Measurements from ENCODE around the gene SYT8. TPM values are rescaled to one million over a fixed set of nuclear protein-coding genes. Genes with fewer than 3 reads are reported as not detected.
A peak's percentile ranks its signal among the peaks of the same experiment; 100 is the strongest.

The SYT8 gene
- polyA plus RNA-seq, 1 of the 3 experiments (the other 2 are of a cell fraction), result not detected

DNA sequence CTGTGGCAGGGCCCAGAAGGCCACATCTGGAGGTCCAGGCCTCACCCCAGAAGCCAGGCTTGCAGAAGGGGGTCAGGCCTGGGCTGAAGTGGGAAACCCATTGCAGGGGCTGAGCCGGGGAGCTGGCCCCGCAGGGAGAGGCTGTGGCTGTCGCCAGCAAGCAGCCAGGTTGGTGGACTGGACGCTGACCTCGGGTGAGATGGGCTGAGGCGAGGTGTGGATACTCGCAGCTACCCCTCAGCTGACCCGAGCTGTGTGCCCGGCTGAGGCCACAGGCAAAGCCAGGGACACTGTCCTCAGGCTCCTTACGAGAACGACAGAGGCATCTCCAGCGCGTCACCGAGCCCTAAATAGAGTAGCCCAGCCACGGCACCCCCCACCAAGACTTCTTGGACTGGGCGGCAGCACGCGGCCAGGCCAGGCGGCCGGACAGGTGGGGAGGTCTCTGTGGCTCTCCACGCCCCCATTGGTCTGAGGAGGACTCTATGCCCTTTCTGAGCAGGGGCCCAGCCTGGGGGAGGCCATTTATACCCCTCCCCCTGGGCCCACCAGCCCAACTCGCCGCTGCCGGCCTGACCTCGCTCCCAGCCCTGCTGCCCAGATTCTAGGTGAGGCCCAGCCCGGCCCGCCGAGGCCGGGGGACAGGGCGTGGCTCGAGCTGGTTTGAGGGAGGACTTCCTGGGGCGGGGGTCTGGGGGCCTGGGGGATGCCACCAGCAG is 3.8 kb downstream of the SYT8 start, which contains the start of gene TNNI2:
TSS of gene TNNI2 (plus strand) at position 556 of the 719 bp plus-strand sequence. CDS start 716 bp downstream, outside the sequence.
- Histone ChIP-seq H3K79me2 (ENCODE audit: insufficient read depth) (no peaks in the 10 kb centered on the region), H3K4me1 (ENCODE audit: control insufficient read depth in 1 of 2, insufficient read depth in 2 of 2, low read depth in 1 of 2, low read length in 1 of 2) (peaks cover 0 to 30% of the 10 kb centered on the region in 2 experiments; a peak in 1 of 4 replicates), H3K27me3 (ENCODE audit: insufficient read depth) (no peaks in the 10 kb centered on the region), H3K9ac (no peak within 1 kb of the TSS), H3K9me3 (no peaks in the 10 kb centered on the region), H3K4me2 (no peak within 1 kb of the TSS), H3K27ac (ENCODE audit: low read depth in 2 of 2, low read length in 1 of 2) (peak within 1 kb of the TSS in 1 of 2 experiments; percentile 60; a peak in 1 of 4 replicates), H3F3A (replicated peaks; ENCODE audit: insufficient read depth) (no peaks in the 10 kb centered on the region), H3K9me2 (no peaks in the 10 kb centered on the region), H3K4me3 (ENCODE audit: low read depth in 2 of 2, low read length in 1 of 2) (no peak within 1 kb of the TSS), H2AFZ (ENCODE audit: low read depth) (no peak within 1 kb of the TSS), H3K36me3 (replicated peaks in 1 of 2; ENCODE audit: control insufficient read depth in 1 of 2, insufficient read depth in 2 of 2, low read length in 1 of 2) (no peaks in the 10 kb centered on the region), H4K20me1 (ENCODE audit: insufficient read depth) (no peaks in the 10 kb centered on the region)
- POLR2A ChIA-PET, result no interaction called here
- no peak for DNase-seq
- TF ChIP-seq MEF2A (IDR thresholded peaks at IDR 0.05; ENCODE audit: borderline replicate concordance, low read depth), result no peak
- TF ChIP-seq, protein P1, sequence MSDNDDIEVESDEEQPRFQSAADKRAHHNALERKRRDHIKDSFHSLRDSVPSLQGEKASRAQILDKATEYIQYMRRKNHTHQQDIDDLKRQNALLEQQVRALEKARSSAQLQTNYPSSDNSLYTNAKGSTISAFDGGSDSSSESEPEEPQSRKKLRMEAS (IDR thresholded peaks at IDR 0.05; ENCODE audit: low read depth), result no peak
- TF ChIP-seq POLR2AphosphoS5 (IDR thresholded peaks at IDR 0.05; ENCODE audit: low read depth, low read length), result no peak
- TF ChIP-seq, protein P2, sequence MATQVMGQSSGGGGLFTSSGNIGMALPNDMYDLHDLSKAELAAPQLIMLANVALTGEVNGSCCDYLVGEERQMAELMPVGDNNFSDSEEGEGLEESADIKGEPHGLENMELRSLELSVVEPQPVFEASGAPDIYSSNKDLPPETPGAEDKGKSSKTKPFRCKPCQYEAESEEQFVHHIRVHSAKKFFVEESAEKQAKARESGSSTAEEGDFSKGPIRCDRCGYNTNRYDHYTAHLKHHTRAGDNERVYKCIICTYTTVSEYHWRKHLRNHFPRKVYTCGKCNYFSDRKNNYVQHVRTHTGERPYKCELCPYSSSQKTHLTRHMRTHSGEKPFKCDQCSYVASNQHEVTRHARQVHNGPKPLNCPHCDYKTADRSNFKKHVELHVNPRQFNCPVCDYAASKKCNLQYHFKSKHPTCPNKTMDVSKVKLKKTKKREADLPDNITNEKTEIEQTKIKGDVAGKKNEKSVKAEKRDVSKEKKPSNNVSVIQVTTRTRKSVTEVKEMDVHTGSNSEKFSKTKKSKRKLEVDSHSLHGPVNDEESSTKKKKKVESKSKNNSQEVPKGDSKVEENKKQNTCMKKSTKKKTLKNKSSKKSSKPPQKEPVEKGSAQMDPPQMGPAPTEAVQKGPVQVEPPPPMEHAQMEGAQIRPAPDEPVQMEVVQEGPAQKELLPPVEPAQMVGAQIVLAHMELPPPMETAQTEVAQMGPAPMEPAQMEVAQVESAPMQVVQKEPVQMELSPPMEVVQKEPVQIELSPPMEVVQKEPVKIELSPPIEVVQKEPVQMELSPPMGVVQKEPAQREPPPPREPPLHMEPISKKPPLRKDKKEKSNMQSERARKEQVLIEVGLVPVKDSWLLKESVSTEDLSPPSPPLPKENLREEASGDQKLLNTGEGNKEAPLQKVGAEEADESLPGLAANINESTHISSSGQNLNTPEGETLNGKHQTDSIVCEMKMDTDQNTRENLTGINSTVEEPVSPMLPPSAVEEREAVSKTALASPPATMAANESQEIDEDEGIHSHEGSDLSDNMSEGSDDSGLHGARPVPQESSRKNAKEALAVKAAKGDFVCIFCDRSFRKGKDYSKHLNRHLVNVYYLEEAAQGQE (IDR thresholded peaks at IDR 0.05; ENCODE audit: low read depth, low read length), result no peak
- no peak for TF ChIP-seq YY1 (IDR thresholded peaks at IDR 0.05; ENCODE audit: low read depth)
- WGBS (ENCODE audit: low lambda C conversion rate), result 85% methylated on average over 5 of the region's 32 CpGs
- CTCF ChIA-PET, result interaction anchor here (0.6 to 20.8 kb wide), 17 partner anchors 9 to 311 kb away, joined by 3 to 478 read pairs (median 4); partner anchors contain the start of genes IGF2 and PRR33

DNA sequence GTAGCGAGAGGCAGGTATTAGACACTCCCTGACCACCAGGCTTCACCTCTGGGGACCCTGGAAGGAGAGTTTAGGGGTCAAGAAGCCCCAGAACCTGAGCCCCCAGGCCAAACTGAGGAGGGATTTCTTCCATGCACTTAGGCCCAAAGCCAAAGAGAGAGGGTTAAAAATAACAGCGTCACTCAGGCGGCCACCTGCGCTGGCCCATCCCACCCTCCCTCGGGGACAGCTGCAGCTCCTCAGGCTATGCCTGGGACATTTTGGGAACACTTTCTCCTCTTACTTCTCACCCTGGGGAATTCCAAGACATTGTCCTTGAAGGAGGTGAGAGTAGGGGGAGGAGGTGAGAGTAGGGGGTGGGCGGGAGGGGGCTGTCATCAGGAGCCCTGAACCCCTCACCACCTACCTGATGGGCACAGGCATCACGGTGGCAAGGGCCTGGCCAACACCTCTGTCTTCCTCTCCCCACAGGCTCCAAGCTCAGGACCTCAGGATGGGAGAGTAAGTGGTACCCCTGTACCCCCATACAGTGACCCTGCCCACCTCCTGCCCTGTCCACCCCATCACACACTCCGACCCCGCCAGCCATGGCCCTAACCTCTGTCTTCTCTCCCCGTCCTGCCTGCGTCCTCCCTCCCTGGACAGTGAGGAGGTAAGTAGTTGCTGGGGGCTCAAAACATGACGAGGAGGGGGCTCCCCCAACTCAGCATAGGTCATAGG is 4.6 kb downstream of the SYT8 start:
- no peaks in the 10 kb centered on the region for H3K9me2 ChIP-seq
- H3K27me3 ChIP-seq (ENCODE audit: insufficient read depth), result no peaks in the 10 kb centered on the region
- H3K9ac ChIP-seq, result no peak overlapping the region
- ChIA-PET POLR2A (no interaction called here), CTCF (interaction anchor here (1.0 to 20.8 kb wide), 12 partner anchors 8 to 311 kb away, joined by 3 to 478 read pairs (median 9); partner anchors contain the start of gene IGF2)
- H2AFZ ChIP-seq (ENCODE audit: low read depth), result no peak overlapping the region
- H3K9me3 ChIP-seq, result no peaks in the 10 kb centered on the region
- no peak for DNase-seq
- H3K36me3 ChIP-seq (replicated peaks in 1 of 2; ENCODE audit: control insufficient read depth in 1 of 2, insufficient read depth in 2 of 2, low read length in 1 of 2), result no peaks in the 10 kb centered on the region
- no peaks in the 10 kb centered on the region for H3F3A ChIP-seq (replicated peaks; ENCODE audit: insufficient read depth)
- no peak overlapping the region for H3K4me2 ChIP-seq
- peaks cover 0 to 23% of the 10 kb centered on the region in 2 experiments; a peak in 1 of 4 replicates for H3K4me1 ChIP-seq (ENCODE audit: control insufficient read depth in 1 of 2, insufficient read depth in 2 of 2, low read depth in 1 of 2, low read length in 1 of 2)
- WGBS (ENCODE audit: low lambda C conversion rate), result 78% methylated on average over 11 of the region's 12 CpGs
- no peaks in the 10 kb centered on the region for H3K79me2 ChIP-seq (ENCODE audit: insufficient read depth)
- H4K20me1 ChIP-seq (ENCODE audit: insufficient read depth), result no peaks in the 10 kb centered on the region
- H3K27ac ChIP-seq (ENCODE audit: low read depth in 2 of 2, low read length in 1 of 2), result no peak overlapping the region
- no peak overlapping the region for H3K4me3 ChIP-seq (ENCODE audit: low read depth in 2 of 2, low read length in 1 of 2)
- TF ChIP-seq, protein P3, sequence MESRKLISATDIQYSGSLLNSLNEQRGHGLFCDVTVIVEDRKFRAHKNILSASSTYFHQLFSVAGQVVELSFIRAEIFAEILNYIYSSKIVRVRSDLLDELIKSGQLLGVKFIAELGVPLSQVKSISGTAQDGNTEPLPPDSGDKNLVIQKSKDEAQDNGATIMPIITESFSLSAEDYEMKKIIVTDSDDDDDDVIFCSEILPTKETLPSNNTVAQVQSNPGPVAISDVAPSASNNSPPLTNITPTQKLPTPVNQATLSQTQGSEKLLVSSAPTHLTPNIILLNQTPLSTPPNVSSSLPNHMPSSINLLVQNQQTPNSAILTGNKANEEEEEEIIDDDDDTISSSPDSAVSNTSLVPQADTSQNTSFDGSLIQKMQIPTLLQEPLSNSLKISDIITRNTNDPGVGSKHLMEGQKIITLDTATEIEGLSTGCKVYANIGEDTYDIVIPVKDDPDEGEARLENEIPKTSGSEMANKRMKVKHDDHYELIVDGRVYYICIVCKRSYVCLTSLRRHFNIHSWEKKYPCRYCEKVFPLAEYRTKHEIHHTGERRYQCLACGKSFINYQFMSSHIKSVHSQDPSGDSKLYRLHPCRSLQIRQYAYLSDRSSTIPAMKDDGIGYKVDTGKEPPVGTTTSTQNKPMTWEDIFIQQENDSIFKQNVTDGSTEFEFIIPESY (IDR thresholded peaks at IDR 0.05; ENCODE audit: borderline replicate concordance, low read depth), result no peak
- TF ChIP-seq JUND (IDR thresholded peaks at IDR 0.05), result no peak
- TF ChIP-seq NRF1 (IDR thresholded peaks at IDR 0.05; ENCODE audit: low read depth, low read length), result no peak
- no peak for TF ChIP-seq RCOR1 (IDR thresholded peaks at IDR 0.05; ENCODE audit: low read length)
- TF ChIP-seq GATA2 (CRISPR knock-in tag; IDR thresholded peaks at IDR 0.05), result no peak
- TF ChIP-seq, protein P4, sequence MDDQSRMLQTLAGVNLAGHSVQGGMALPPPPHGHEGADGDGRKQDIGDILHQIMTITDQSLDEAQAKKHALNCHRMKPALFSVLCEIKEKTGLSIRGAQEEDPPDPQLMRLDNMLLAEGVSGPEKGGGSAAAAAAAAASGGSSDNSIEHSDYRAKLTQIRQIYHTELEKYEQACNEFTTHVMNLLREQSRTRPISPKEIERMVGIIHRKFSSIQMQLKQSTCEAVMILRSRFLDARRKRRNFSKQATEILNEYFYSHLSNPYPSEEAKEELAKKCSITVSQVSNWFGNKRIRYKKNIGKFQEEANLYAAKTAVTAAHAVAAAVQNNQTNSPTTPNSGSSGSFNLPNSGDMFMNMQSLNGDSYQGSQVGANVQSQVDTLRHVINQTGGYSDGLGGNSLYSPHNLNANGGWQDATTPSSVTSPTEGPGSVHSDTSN (IDR thresholded peaks at IDR 0.05), result no peak
- TF ChIP-seq TEAD4 (IDR thresholded peaks at IDR 0.05; ENCODE audit: borderline replicate concordance, insufficient read depth), result no peak
- TF ChIP-seq, protein P5, sequence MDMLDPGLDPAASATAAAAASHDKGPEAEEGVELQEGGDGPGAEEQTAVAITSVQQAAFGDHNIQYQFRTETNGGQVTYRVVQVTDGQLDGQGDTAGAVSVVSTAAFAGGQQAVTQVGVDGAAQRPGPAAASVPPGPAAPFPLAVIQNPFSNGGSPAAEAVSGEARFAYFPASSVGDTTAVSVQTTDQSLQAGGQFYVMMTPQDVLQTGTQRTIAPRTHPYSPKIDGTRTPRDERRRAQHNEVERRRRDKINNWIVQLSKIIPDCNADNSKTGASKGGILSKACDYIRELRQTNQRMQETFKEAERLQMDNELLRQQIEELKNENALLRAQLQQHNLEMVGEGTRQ (IDR thresholded peaks at IDR 0.05; ENCODE audit: borderline replicate concordance, low read depth, low read length), result no peak
- TF ChIP-seq NFIC (IDR thresholded peaks at IDR 0.05; ENCODE audit: borderline replicate concordance), result no peak
- TF ChIP-seq YY1 (IDR thresholded peaks at IDR 0.05; ENCODE audit: low read depth), result no peak
- no peak for TF ChIP-seq FOXM1 (IDR thresholded peaks at IDR 0.05; ENCODE audit: low read depth)
- TF ChIP-seq, protein P1 (IDR thresholded peaks at IDR 0.05; ENCODE audit: low read depth), result no peak
- TF ChIP-seq RAD21 (IDR thresholded peaks at IDR 0.05; ENCODE audit: low read length), result no peak
- no peak for TF ChIP-seq FOSL2 (IDR thresholded peaks at IDR 0.05; ENCODE audit: borderline replicate concordance, low read depth)
